Keratinocyte (primary cell): ENCODE data around the gene SLCO3A1. TPM values are rescaled to one million over a fixed set of nuclear protein-coding genes. Genes with fewer than 3 reads are reported as not detected.

Experiments
- DNase-seq: peaks from one replicate; pipeline ENCODE4 v3.0.0-alpha.2; 2011; ENCODE audit warnings: low read depth, missing footprints, low spot score
- FAIRE-seq: peaks from 2 replicates; lab custom pipeline; 2011; peaks lifted over from hg19 to GRCh38; lab: Jason Lieb, UNC
- H2AFZ ChIP-seq: 2 replicates; pipeline ENCODE4 v1.6.0; 2012; ENCODE audit warnings: low read length, control low read depth, inconsistent platforms; ENCODE audit not compliant: control insufficient read depth
- H3K27ac ChIP-seq: 2 replicates; pipeline ENCODE4 v1.5.1; 2011; ENCODE audit warnings: low read length; ENCODE audit not compliant: control insufficient read depth, insufficient read depth
- H3K27me3 ChIP-seq: 3 replicates; pipeline ENCODE4 v1.6.0; 2011; ENCODE audit warnings: low read length; ENCODE audit not compliant: control insufficient read depth, insufficient read depth; ENCODE audit errors: extremely low read depth
- H3K36me3 ChIP-seq, 2 experiments: 2 replicates in 1 of 2; 3 replicates in 1 of 2; pipeline ENCODE4 v1.5.1; 2011; ENCODE audit warnings: low read length in 2 of 2, mild to moderate bottlenecking in 1 of 2; ENCODE audit not compliant: control insufficient read depth in 2 of 2, insufficient read depth in 2 of 2; ENCODE audit errors: extremely low read depth in 1 of 2
- H3K4me1 ChIP-seq: 3 replicates; pipeline ENCODE4 v1.5.1; 2011; ENCODE audit warnings: low read length; ENCODE audit not compliant: control insufficient read depth, insufficient read depth; ENCODE audit errors: extremely low read depth
- H3K4me2 ChIP-seq: 3 replicates; pipeline ENCODE4 v1.6.0; 2011; ENCODE audit warnings: low read depth, low read length; ENCODE audit not compliant: control insufficient read depth, insufficient read depth; ENCODE audit errors: extremely low read depth
- H3K4me3 ChIP-seq, 3 experiments: fragments of 200-600 bp in 1 of 3; sonication (generic) in 1 of 3; 2 replicates in 2 of 3; 3 replicates in 1 of 3; pipeline ENCODE4 v1.5.1; 2011 to 2016; ENCODE audit warnings: low read length in 3 of 3, mild to moderate bottlenecking in 3 of 3, control low read depth in 2 of 3, inconsistent platforms in 1 of 3, low read depth in 1 of 3, mixed read lengths in 1 of 3, mixed run types in 1 of 3, moderate library complexity in 1 of 3; ENCODE audit not compliant: control insufficient read depth in 2 of 3, insufficient read depth in 2 of 3; ENCODE audit errors: extremely low read depth in 1 of 3
- H3K79me2 ChIP-seq: 2 replicates; pipeline ENCODE4 v1.6.0; 2012; ENCODE audit warnings: low read length; ENCODE audit not compliant: control insufficient read depth, insufficient read depth
- H3K9ac ChIP-seq: 3 replicates; pipeline ENCODE4 v1.6.0; 2011; ENCODE audit warnings: low read length; ENCODE audit not compliant: control insufficient read depth, insufficient read depth; ENCODE audit errors: extremely low read depth
- H3K9me1 ChIP-seq: 3 replicates; pipeline ENCODE4 v1.6.0; 2011; ENCODE audit warnings: low read length; ENCODE audit not compliant: control insufficient read depth, insufficient read depth; ENCODE audit errors: extremely low read depth
- H3K9me3 ChIP-seq: 2 replicates; pipeline ENCODE4 v1.5.1; 2012; ENCODE audit warnings: low read depth, low read length; ENCODE audit not compliant: control insufficient read depth
- H4K20me1 ChIP-seq: 3 replicates; pipeline ENCODE4 v1.6.0; 2011; ENCODE audit warnings: low read length; ENCODE audit not compliant: control insufficient read depth, insufficient read depth; ENCODE audit errors: extremely low read depth
- CTCF ChIP-seq, 3 experiments: IDR thresholded peaks in 1 of 3; conservative IDR thresholded peaks in 1 of 3; optimal IDR thresholded peaks in 1 of 3; 2 replicates in 2 of 3; 3 replicates in 1 of 3; pipeline versions ENCODE3 to v1.5.1; 2011; ENCODE audit warnings: low read length in 3 of 3, mild to moderate bottlenecking in 3 of 3, moderate library complexity in 2 of 3, control low read depth in 1 of 3, inconsistent platforms in 1 of 3; ENCODE audit not compliant: insufficient read depth in 2 of 3; ENCODE audit errors: extremely low read depth in 1 of 3
- EZH2 ChIP-seq: IDR thresholded peaks from one replicate; pipeline ENCODE4 v1.6.1; 2012; ENCODE audit warnings: inconsistent platforms, mild to moderate bottlenecking, low read length, moderate library complexity
- dilution Hi-C: fragments of 300-500 bp; cut with MboI; formaldehyde crosslinking; loops from one replicate; pipeline ENCODE4 v1.7.0; 2020; ENCODE audit warnings: low sequenced_read_pairs; ENCODE audit not compliant: extremely low pct_ligation_motif_present
- polyA plus RNA-seq, 5 experiments: library from polyadenylated mRNA; depleted of rRNA in 3 of 5; stranded (reverse) in 3 of 5; stranded (forward) in 1 of 5; unstranded in 1 of 5; fragments of >200 nt; gene quantifications; 1 replicate in 1 of 5; 2 replicates in 3 of 5; 3 replicates in 1 of 5; pipeline versions ENCODE4 v1.2.1 to v1.2.3, GENCODE V29; 2011 to 2012; ENCODE audit warnings: missing spikeins in 2 of 5, low read depth in 1 of 5, low replicate concordance in 1 of 5

SLCO3A1 gene
- polyA plus RNA-seq, 1 donor (not counting 4 experiments of a cell fraction or from before 2014, with no cell fraction given), result 21.3 TPM

DNA sequence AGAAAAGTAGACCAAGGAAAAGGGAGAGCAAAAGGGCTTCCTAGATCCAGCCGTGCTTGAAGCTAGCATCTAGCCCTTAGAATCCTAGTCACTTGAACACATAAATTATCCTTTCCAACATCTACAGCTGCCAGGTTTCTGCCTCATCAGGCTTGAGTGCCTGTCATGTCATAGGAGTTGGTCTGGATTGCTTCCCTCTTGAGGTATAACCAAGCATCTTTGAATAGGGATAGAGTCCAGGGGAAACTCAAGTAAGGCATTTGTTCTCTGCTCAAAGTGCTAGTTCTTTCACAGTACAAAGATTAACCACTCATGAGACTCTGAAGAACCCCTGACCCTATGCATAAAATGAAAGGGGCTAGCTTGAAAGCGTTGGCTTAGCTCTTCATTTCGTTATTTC, 72.3 kb downstream of the SLCO3A1 start:
- dilution Hi-C loops, result no loop called here
- FAIRE-seq, result no peak
- H3K79me2 ChIP-seq, result peaks cover 39% of the 10 kb centered on the region

GRCh38 chr15:91926908-91927270, 73.4 kb downstream of the SLCO3A1 start:
- H3K4me1 ChIP-seq, result no peaks in the 10 kb centered on the region
- H3K36me3 ChIP-seq, result no peaks in the 10 kb centered on the region
- H3K27me3 ChIP-seq, result no peaks in the 10 kb centered on the region
- peaks cover 36% of the 10 kb centered on the region for H3K79me2 ChIP-seq
- H3K4me3 ChIP-seq, result no peak overlapping the region
- no peak overlapping the region for H2AFZ ChIP-seq
- TF ChIP-seq CTCF (optimal IDR thresholded peaks at IDR 0.05 in 1 of 3, IDR thresholded peaks at IDR 0.05 in 1 of 3, conservative IDR thresholded peaks at IDR 0.05 in 1 of 3; ENCODE audit: extremely low read depth in 1 of 3, insufficient read depth in 2 of 3, low read length in 3 of 3) (no peak), EZH2 (no peak)
- H3K4me2 ChIP-seq, result no peak overlapping the region
- no peak for FAIRE-seq
- no peaks in the 10 kb centered on the region for H3K9me3 ChIP-seq
- no peak for DNase-seq
- H3K9ac ChIP-seq, result no peak overlapping the region
- H3K9me1 ChIP-seq, result no peaks in the 10 kb centered on the region
- H4K20me1 ChIP-seq, result no peaks in the 10 kb centered on the region
- H3K27ac ChIP-seq, result no peak overlapping the region
- dilution Hi-C loops, result no loop called here

More for the DNA sequence above, 72.3 kb downstream of the SLCO3A1 start:
- no peak overlapping the region for H2AFZ ChIP-seq
- H3K4me1 ChIP-seq, result no peaks in the 10 kb centered on the region
- no peaks in the 10 kb centered on the region for H3K9me1 ChIP-seq
- no peaks in the 10 kb centered on the region for H4K20me1 ChIP-seq
- DNase-seq, result no peak
- no peak overlapping the region for H3K9ac ChIP-seq
- no peak for TF ChIP-seq CTCF (optimal IDR thresholded peaks at IDR 0.05 in 1 of 3, IDR thresholded peaks at IDR 0.05 in 1 of 3, conservative IDR thresholded peaks at IDR 0.05 in 1 of 3; ENCODE audit: extremely low read depth in 1 of 3, insufficient read depth in 2 of 3, low read length in 3 of 3)
- no peak for TF ChIP-seq EZH2
- no peak overlapping the region for H3K27ac ChIP-seq
- H3K27me3 ChIP-seq, result no peaks in the 10 kb centered on the region
- no peaks in the 10 kb centered on the region for H3K36me3 ChIP-seq
- no peaks in the 10 kb centered on the region for H3K9me3 ChIP-seq
- no peak overlapping the region for H3K4me2 ChIP-seq
- H3K4me3 ChIP-seq, result no peak overlapping the region
